Activated naive CD8-positive, alpha-beta T cell treated with anti-CD3 and anti-CD28 coated beads, Interleukin-2, amount 50 U/mL, for 16 hours (primary cell): ENCODE data around the gene PCDH1.

Experiments used
- DNase-seq: peaks from one replicate; pipeline ENCODE4 v3.0.0-alpha.2; 2020; ENCODE audit warnings: low read depth, low spot score

The PCDH1 gene

DNA sequence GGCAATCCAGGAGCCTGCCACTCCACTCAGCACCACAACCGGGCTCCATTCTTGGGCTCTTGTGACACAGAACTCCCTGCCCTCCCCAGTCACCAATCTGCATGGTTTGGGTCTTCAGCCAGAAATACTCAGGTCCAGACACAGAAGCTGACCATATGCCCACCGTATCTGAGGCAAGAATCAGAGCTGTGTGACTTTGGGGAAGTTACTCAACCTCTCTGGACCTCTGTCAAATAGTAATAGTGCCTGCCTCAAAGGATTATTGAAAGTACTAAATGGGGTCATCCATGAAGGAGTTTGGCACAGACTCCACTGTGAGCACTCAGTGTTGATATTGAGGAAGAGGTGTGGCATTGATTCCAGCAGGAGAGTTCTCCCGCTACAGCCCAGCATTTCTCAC lies 67.5 kb downstream of the PCDH1 start:
- DNase-seq: no peak

DNA sequence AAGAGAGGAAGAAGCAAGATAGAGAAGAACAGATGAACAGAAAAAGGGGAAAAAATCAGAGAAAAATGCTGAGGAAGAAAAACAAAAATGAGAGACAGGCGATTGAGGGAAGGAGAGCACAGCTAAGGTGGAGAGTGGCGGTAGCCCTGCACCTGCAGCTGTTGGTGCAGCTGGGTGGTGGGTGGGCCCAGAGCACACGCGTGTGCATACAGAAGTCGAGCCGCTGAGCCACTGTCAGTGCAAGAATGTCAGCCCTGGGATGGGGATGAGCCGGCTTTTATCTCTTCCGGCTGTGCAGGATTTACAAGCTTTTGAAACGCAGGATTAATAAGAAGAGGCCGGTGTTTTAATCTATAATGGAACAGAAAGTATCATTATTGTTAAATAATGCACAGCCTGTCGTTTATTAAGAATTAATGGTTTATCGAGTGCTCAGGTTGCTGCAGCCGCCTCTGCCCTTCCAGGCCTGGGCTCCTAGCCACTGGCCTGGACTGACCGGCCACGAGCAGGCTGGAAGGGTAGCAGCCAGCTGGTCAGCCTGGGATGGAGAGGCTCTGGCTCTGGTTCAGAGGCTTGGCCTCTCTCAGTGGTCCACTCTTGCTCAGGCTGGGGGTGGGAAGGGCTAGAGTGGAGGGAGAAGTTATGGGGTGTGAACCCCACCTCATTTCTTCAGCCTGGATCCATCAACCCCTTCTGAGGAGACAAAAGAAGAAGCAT lies 68.7 kb downstream of the PCDH1 start:
- no peak for DNase-seq

DNA sequence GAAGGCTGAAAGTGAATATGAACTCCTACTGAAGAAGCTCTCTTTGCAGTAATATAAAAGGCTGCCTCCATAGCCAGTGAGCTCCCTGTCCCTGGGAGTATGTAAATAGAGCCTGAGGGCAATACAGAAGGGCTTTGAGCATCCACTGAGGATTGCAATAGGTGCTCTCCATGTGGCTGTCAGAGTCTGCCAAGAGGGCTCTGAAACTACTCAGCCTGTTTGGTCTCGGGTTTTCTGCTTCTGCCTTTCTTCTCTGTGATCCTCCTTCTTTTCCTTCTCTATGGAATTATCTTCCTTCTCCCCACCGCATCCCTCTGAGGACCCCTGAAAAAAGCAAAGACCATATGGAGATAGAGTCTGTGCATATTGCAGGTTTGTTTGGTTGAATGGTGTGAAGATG lies 69.4 kb downstream of the PCDH1 start:
- no peak for DNase-seq

DNA sequence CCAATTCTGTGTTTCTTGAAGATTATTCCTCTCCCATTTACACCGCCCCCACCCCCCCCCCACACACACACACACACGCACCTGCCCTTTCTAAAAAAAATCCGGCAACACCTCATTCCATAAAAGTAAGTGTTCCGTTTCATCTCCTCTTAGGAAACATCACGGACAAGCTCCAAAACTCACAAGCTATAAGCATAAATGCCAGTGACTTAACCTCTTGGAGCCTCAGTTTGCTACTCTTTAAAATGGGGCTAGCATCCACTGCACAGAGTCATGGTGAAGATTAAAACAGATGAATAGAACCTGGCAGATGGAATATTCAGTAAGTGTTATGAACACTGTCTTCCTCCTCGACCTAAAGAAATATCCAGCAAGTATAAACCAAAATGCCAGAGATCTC lies 70.5 kb downstream of the PCDH1 start:
- no peak for DNase-seq

DNA sequence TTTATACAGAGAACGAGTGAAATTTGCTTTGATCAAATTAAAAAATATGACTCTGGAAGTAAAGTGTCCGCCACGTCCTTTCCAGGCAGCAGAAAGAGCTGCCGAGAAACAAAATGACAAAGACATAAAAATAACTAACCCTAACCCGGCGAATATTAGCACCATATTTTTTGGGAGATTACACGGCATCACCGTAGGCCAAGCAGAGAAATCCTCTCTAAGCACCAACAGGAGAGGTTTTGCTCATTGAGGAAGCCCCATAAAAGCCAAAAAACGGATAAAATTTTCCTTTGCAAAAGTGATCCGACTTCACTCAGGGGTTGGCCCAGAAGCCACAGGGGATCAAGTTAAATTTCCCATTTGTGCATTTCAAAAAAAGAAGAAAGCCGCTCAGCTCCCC lies 70.9 kb downstream of the PCDH1 start:
- DNase-seq: no peak

DNA sequence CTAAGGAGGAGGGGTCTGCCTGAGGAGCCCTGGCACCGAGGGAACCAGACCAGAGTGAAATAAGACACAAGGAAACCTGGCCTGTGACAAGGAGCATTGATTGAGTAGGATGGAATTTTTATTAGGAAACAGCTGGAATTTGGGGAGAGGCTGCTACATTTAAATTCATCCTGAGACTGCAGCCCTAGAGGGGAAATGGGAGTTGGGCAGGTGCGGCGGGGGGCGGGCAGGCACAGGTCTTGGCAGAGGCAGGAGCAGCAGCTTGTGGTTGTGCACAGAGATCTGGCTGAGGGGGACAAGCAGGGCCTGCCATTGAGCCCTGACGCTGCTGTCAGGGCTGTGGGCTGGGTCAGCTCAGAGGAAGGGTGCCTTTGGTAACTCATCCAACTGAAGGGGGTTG lies 71.6 kb downstream of the PCDH1 start:
- DNase-seq: no peak

DNA sequence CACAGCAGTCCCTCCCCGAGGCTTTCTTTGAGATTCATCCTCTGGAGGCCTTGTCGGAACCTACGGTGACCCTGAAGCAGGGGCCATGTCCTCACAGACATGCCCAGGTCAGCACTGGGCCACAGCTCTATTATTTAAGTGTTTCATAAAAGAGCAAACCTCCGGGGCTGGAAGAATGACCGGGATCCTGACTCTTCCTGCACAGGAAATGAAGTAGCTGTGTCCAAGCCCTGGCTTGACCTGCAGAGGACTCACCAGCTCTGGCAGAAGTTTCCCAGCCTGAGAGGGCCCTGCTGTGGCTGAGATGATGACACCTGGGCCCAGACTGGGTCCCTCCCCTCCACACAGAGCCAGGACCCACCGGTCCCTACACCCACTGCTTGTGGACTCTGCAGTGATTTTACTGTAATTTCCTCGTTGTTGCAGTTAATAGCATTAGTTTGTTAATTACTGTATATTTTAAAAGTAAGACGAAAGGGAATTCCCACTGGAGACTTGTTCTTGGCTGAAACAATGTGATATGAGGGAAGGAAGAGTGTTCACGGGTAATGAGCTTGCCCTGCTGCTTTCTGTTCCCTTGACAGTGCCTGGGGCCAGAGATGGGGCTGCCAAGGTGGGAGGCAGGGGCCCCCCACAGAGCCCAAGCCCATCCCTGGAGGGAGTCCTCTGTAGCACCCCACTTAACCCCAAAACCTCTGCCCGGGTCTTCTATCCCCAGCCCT lies 72.2 kb downstream of the PCDH1 start:
- DNase-seq: no peak

DNA sequence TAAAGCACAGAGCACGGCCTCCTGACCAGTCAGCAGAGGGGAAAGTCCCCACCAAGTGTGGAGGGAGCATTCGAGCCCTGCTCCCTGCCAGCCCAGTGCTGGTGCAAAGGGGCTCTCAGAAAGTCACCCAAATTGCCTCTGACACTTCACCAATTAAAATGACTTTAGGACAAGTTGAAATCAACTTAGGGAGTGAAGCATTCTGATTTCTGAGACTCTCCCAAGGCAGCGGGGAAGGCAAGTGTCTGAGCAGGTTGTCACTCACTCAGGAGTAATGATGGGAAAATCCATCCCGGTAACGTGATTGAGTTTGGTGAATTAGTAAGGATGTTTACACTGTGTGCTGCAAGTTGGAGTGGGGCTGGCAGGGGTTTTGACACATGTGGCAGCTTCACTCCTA lies 73.7 kb downstream of the PCDH1 start:
- no peak for DNase-seq
